Central memory CD8-positive, alpha-beta T cell (primary cell): ENCODE data around the gene GPX2.

Experiments
- ATAC-seq: fragments of 150-1000 bp; cut with Tn5 transposase; replicated peaks from 2 replicates; pipeline ENCODE4 v1.10.0; 2022; ENCODE audit warnings: mild to moderate bottlenecking, moderate FRiP score, moderate number of reproducible peaks; ENCODE audit not compliant: poor library complexity, severe bottlenecking; ENCODE audit errors: extremely low read depth
- DNase-seq, 2 donors: peaks; one replicate each; pipeline ENCODE4 v3.0.0; 2021; ENCODE audit warnings: low spot score in 2 of 2
- H3K27ac Mint-ChIP-seq: one replicate; pipeline ENCODE4 v1.8.0; 2022; ENCODE audit warnings: low read depth, mild to moderate bottlenecking, moderate library complexity, mixed read lengths
- H3K27me3 Mint-ChIP-seq: one replicate; pipeline ENCODE4 v1.8.0; 2022; ENCODE audit warnings: mixed read lengths
- H3K36me3 Mint-ChIP-seq: one replicate; pipeline ENCODE4 v1.8.0; 2022; ENCODE audit warnings: mild to moderate bottlenecking, moderate library complexity, mixed read lengths; ENCODE audit not compliant: insufficient read depth
- H3K4me1 Mint-ChIP-seq: one replicate; pipeline ENCODE4 v1.8.0; 2022; ENCODE audit warnings: mixed read lengths
- H3K4me3 Mint-ChIP-seq: one replicate; pipeline ENCODE4 v1.8.0; 2022; ENCODE audit warnings: mild to moderate bottlenecking, moderate library complexity, mixed read lengths
- H3K9me3 Mint-ChIP-seq: one replicate; pipeline ENCODE4 v1.8.0; 2022; ENCODE audit warnings: mixed read lengths

Gene GPX2

DNA sequence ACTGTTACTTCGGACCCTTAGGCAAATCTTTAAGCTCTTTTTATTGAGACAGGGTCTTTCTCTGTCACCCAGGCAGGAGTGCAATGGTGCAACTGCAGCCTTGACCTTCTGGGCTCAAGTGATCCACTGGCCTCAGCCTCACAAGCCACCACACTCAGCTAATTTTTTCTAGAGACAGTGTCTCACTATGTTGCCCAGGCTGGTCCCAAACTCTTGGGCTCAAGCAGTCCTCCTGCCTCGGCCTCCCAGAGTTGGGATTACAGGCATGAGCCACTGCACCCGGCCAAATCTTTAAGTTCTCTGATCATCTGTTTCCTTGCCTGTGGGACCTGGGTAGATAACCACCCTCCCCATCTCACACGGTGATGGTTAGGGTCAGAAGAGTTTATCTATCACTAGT, 2.3 kb upstream of the GPX2 start:
- no peaks in the 10 kb centered on the region for H3K27me3 Mint-ChIP-seq
- peaks cover 4% of the 10 kb centered on the region for H3K36me3 Mint-ChIP-seq
- peaks cover 46% of the 10 kb centered on the region for H3K4me1 Mint-ChIP-seq
- H3K4me3 Mint-ChIP-seq = no peak overlapping the region
- DNase-seq (no peak), ATAC-seq (no peak)
- H3K9me3 Mint-ChIP-seq = no peaks in the 10 kb centered on the region
- no peak overlapping the region for H3K27ac Mint-ChIP-seq

DNA sequence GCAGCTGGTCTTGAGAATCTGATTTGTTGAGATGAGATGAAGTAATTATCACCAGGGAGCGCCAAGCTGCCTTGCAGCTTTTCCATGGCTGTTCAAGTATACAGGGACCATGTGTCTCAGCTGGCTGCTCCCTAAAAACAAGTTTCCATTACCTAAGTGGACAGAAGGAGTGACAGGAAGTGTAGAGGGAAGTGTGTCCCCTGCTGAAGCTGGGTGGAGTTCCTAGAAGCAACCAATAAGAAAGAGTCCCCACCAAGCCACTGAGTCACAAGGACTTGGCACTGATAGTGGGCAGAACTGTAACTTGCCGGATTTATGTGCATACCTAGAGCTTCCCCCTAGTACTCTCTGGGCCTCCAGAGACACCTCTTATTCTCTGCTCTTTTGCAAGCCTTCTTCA, 1.5 kb upstream of the GPX2 start:
- Mint-ChIP-seq H3K4me3 (no peak overlapping the region), H3K4me1 (peaks cover 53% of the 10 kb centered on the region), H3K36me3 (peaks cover 4% of the 10 kb centered on the region), H3K9me3 (no peaks in the 10 kb centered on the region), H3K27me3 (no peaks in the 10 kb centered on the region), H3K27ac (no peak overlapping the region)
- DNase-seq (no peak), ATAC-seq (no peak)

DNA sequence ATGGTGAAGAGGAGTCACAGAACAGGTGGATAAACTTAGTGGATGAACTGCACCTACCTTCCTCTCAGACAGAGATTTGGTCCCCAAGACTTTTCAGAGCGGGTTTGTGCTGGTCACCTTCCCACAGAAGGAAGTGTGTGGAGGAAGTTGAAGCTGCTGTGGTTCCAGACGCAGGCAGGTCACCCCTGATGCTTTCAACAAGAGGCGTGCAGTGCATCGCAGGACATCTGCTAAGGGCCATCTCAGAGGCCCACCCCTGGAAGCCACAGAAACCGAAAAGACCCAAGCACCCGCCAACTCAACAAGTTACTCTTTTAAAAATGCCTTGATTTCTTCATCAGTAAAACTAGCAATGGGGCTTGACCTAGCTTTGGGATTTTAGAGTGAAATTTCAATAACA, 1.0 kb upstream of the GPX2 start:
- Mint-ChIP-seq H3K36me3 (peaks cover 4% of the 10 kb centered on the region), H3K27ac (peak overlapping the region; percentile 64), H3K27me3 (no peaks in the 10 kb centered on the region)

DNA sequence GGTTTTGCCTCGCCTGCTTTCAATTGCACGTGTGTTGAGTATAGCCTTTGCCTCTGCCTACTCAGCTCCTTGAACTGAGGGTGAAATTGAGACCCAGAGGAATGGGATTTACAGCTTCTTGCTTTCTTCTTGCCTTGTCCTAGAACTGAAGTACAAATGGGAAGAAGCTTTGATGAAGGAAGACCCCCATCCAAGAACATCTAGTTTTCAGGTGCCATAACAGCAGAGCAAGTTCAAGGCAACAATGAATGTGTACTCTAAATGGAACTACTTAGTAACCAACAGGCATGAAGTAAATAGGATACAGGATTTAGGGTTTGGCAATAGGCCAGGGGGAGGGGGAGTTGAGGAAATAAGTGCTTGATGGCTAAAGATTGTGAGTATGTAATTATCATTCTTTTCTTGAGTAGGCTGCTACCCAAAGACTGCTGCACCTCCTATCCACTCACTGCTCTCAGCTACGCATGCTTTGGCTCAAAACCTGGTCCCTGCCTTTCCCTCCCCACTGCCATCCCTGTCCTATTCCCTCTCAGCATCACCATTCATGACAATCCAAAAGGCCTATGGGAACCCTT, 2.1 kb downstream of the GPX2 start:
- Mint-ChIP-seq H3K4me1 (peaks cover 59% of the 10 kb centered on the region), H3K27me3 (no peaks in the 10 kb centered on the region), H3K9me3 (no peaks in the 10 kb centered on the region), H3K27ac (peak overlapping the region; percentile 54), H3K36me3 (peaks cover 18% of the 10 kb centered on the region), H3K4me3 (no peak overlapping the region)
- DNase-seq (no peak), ATAC-seq (no peak)

More for the DNA sequence above, 1.0 kb upstream of the GPX2 start:
- H3K4me3 Mint-ChIP-seq = no peak overlapping the region
- ATAC-seq (no peak), DNase-seq (no peak)
- H3K4me1 Mint-ChIP-seq = peaks cover 57% of the 10 kb centered on the region
- H3K9me3 Mint-ChIP-seq = no peaks in the 10 kb centered on the region

DNA sequence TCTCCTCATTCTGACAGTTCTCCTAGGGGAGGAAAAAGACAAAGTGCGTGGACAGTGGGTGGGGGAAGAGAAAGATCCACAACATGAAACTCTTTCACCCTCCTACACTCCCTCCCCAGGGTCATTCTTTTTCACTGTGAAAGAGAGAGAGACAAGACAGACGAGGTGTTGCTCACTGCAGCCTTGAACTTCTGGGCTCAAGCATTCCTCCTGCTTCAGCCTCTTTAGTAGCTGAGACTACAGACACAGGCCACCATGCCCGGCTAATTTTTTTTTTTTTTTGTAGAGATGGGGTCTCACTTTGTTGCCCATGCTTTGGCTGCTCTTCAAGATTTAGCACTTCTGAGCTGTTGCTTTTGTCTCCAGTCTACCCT, 2.7 kb downstream of the GPX2 start:
- ATAC-seq (no peak), DNase-seq (no peak)
- H3K4me3 Mint-ChIP-seq = no peak overlapping the region
- H3K36me3 Mint-ChIP-seq = peaks cover 16% of the 10 kb centered on the region
- H3K9me3 Mint-ChIP-seq = no peaks in the 10 kb centered on the region
- H3K27ac Mint-ChIP-seq = peak overlapping the region; percentile 78
- H3K4me1 Mint-ChIP-seq = peaks cover 60% of the 10 kb centered on the region
- H3K27me3 Mint-ChIP-seq = no peaks in the 10 kb centered on the region

DNA sequence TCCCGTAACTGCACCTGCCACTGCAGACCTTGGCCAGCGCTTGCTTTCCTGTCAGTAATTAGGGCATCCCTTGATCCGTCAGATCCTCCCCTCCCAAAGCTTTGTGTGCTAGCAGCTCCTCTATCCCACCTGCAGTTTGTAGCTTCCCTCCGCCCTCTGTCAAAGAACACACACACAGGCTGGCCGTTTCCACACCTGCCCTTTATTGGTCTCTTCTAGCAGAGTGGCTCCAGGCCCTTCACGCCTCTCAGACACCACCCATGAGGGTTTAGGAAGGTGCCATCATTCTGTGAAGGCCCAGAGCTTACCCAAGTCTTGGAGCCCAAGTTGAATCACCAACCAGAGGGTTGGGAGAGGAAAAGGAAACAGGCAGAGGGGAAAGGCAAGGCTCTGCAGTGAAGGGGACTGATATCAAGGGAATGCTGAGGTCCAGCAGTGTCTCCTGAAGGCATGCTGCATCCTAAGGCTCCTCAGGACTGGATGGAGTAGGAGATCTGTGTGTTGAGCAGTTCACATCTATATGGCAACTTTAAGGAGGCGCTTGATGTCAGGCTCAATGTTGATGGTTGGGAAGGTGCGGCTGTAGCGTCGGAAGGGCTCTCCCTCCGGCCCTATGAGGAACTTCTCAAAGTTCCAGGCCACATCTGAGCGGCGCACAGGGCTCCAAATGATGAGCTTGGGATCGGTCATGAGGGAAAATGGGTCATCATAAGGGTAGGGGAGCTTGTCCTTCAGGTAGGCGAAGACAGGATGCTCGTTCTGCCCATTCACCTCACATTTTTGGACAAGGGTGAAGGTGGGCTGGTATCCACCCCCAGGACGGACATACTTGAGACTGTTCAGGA, 3.4 kb downstream of the GPX2 start:
- no peaks in the 10 kb centered on the region for H3K27me3 Mint-ChIP-seq
- peaks cover 62% of the 10 kb centered on the region for H3K4me1 Mint-ChIP-seq
- no peak for ATAC-seq
- H3K9me3 Mint-ChIP-seq = no peaks in the 10 kb centered on the region
- no peak for DNase-seq
- peak overlapping the region; percentile 78 for H3K27ac Mint-ChIP-seq
- H3K4me3 Mint-ChIP-seq = no peak overlapping the region
- peaks cover 16% of the 10 kb centered on the region for H3K36me3 Mint-ChIP-seq

DNA sequence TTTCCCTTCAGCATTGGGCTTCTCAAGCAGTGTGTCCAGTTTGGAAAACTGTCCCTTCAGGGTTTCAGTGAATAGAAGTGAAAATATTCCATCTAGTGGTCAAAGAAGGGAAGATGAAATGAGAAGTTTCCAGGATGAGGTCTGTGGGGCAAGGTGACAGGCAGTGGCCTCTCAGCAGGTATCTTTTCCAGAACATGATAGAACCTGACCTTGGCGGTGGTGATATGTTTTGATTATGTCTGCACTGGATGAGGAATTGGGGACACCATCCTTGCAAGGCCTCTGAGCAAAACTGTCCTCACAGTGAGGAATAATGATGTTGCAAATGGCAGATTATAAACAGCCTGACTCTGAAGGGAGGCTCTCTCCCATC, 4.7 kb downstream of the GPX2 start:
- Mint-ChIP-seq H3K4me1 (peaks cover 55% of the 10 kb centered on the region), H3K27ac (no peak overlapping the region), H3K4me3 (no peak overlapping the region), H3K27me3 (no peaks in the 10 kb centered on the region), H3K9me3 (no peaks in the 10 kb centered on the region), H3K36me3 (peaks cover 25% of the 10 kb centered on the region)
- DNase-seq (no peak), ATAC-seq (no peak)

DNA sequence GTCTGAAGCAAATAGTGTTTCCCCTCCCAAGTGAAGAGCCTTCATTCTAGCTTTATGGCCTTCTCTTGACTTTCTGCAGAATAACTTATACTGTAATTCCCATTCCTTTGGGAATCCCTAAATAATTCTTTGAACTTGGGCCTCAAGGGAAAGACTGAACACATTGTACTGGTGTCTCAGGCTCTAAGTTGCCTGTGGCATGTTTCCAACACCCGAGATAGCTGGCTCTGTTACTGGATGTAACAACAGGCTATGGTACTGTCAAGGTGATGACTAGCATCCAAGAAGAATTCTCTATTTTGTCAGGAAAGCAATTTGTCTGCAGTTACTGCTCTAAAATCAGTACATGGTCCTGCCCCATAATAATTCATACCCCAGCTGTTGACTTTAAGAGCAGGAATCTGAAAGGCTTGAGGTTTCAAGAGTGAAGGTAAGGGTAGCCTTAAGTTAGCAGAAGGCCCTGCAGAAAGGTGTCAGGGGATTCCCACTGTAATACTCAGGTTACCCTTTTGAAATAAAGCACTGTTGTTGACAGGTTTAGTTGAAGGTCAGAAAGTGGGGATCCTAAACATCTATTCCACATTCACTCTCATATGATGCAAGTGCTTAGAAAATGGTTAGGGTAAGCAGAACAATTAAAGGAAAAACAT, 5.2 kb downstream of the GPX2 start:
- ATAC-seq (no peak), DNase-seq (no peak)
- Mint-ChIP-seq H3K9me3 (no peaks in the 10 kb centered on the region), H3K36me3 (peaks cover 28% of the 10 kb centered on the region), H3K4me1 (peaks cover 52% of the 10 kb centered on the region), H3K4me3 (no peak overlapping the region), H3K27me3 (no peaks in the 10 kb centered on the region), H3K27ac (peak overlapping the region; percentile 49)

DNA sequence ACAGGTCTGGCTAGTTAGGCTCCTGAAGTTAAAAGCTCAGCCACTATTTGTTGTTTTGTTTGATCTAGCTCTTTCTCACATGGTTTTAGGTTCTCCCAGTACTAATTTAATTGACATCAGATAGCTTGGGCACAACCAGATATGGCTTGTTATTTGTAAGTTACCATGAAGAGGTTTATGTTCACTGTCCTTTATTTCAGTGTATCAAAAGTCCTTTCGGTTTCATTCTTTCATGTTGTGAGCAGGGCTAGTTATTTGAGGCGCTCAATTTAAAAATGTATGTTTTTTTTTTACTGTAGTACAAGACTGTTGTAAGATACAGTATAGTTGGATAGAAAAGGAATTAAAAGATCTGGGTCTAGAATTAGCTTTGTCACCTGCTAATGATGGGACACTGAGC, 7.0 kb downstream of the GPX2 start:
- H3K4me1 Mint-ChIP-seq = peaks cover 52% of the 10 kb centered on the region
- H3K27ac Mint-ChIP-seq = peak overlapping the region; percentile 89

DNA sequence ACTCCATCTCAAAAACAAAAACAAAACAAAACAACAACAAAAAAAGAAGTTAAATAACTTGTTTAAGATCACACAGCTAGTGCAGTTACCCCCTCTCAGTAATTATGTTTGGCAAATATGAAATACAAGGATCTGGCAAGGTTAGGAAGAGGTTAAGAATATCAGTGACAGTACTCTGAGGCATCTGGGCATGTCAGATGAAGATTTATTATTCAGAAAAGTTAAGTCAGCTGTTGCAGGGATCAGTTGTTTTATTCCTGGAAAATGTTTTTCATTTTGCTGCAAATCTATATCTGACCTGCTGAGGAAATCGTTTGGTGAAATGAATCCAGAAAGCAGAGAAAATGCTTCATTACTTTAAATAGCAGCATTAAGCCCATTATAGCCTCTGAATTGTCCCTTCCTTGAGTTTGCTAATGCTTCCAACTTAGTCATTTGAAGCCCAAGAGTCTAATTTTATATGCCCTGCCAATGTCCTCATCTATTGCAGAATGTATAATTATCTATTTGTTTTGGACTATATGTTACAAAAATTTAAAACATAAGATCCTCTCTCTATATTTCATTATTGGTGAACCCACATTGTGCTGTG, 8.1 kb downstream of the GPX2 start:
- Mint-ChIP-seq H3K27me3 (no peaks in the 10 kb centered on the region), H3K27ac (peak overlapping the region; percentile 89), H3K36me3 (peaks cover 37% of the 10 kb centered on the region), H3K4me1 (peaks cover 43% of the 10 kb centered on the region), H3K4me3 (no peak overlapping the region), H3K9me3 (no peaks in the 10 kb centered on the region)
- ATAC-seq (no peak), DNase-seq (no peak)

More for the DNA sequence above, 7.0 kb downstream of the GPX2 start:
- ATAC-seq (peak; percentile 43), DNase-seq (no peak)
- H3K27me3 Mint-ChIP-seq = no peaks in the 10 kb centered on the region
- no peaks in the 10 kb centered on the region for H3K9me3 Mint-ChIP-seq
- H3K4me3 Mint-ChIP-seq = peak overlapping the region; percentile 70
- H3K36me3 Mint-ChIP-seq = peaks cover 35% of the 10 kb centered on the region

DNA sequence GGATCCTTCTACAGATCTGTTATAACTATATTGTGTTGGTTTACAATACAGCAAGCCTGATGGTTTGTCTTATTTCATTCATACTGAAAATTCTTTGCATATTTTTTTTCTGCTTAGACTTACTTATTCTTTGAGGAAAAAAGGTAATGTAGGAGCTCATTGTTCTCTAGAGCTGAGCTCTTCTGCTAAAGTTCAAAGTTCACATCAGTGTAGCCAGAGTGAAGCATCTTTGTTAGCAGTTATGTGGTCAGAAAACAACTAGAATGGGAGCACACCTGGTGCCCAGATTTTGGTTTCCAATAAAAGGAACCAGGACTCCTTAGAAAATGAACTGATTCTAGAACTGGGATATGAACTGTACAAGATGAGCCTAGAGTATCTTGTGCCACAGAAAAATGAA, 10.3 kb downstream of the GPX2 start:
- Mint-ChIP-seq H3K36me3 (peaks cover 31% of the 10 kb centered on the region), H3K4me3 (no peak overlapping the region), H3K27ac (no peak overlapping the region), H3K4me1 (peaks cover 27% of the 10 kb centered on the region), H3K9me3 (no peaks in the 10 kb centered on the region), H3K27me3 (no peaks in the 10 kb centered on the region)
- DNase-seq (no peak), ATAC-seq (no peak)

DNA sequence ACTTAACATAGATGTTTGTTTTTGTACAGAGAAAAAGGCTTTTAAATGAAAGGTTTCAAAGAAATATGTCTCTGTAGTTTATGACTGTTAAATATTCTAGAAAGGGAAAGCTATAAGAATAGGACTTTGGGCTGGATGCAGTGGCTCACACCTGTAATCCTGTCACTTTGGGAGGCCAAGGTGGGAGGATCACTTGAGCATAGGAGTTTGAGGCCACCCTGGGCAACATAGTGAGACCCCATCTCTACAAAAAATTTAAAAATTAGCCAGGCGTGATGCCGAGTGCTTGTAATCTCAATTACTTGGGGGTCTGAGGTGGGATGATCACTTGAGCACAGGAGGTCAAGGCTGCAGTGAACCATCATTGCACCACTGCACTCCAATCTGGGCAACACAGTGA, 11.4 kb downstream of the GPX2 start:
- Mint-ChIP-seq H3K4me1 (peaks cover 22% of the 10 kb centered on the region), H3K9me3 (no peaks in the 10 kb centered on the region), H3K27me3 (no peaks in the 10 kb centered on the region), H3K27ac (no peak overlapping the region), H3K36me3 (peaks cover 31% of the 10 kb centered on the region), H3K4me3 (no peak overlapping the region)
- ATAC-seq (no peak), DNase-seq (no peak)
